ENCODE measurements around the gene APOE. TPM values are rescaled to one million over a fixed set of nuclear protein-coding genes. Genes with fewer than 3 reads are reported as not detected.
A peak's percentile ranks its signal among the peaks of the same experiment; 100 is the strongest.

The APOE gene
- total and polyA plus RNA-seq, 2 of the 13 experiments (the other 11 are each of a cell fraction or from before 2014, with no cell fraction given): 1,328 to 1,470 TPM

DNA sequence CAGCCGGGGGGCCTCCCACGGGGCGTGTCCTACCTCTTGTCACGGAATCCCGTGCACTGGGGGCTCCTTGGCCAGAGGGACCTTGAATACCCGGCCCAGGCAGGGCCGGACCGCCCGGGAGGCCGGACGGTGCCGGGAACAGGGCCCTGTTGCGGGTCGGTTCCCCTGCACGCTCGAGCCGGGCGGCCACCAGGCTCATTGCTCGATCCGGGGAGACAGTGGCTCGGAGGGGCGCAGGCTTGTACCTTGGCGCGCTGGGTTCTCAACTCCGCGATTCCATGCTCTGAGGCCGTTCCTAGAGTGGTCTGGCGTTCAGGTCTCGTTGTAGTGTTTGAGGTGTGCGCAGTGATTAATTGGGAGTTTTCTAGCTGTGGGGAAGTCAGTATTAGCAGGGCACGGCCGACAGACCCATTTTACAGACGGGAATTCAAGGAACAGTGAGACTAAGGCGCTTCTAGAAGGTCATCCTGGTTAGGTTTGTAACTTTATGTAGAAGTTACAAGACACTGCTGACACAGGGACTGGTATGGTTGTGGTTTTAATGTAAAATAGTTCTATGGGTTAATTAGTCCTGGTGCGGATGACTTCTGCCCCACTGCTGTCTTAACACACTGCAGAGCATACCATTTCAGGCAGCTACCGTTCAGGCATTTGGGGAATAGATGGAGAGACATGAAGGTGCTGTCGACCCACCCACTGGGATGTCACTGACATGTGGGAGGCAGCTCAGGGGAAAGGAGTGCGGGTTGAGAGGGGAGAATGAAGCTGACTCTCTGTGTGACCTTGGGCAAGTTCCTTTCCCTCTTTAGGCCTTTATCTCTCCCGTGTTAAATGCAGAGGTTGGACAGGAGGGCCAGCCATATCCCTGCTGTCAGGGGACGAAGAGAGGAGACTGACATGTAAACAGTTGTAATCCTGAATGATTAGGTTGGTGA is 50.2 kb downstream of the APOE start (continued):
- TF ChIP-seq MTA3 (CRISPR knock-in tag; IDR thresholded peaks at IDR 0.05) (no peak), ATRX (CRISPR knock-in tag; IDR thresholded peaks at IDR 0.05; ENCODE audit: borderline replicate concordance) (no peak), ZMAT5 (CRISPR knock-in tag; IDR thresholded peaks at IDR 0.05; ENCODE audit: borderline replicate concordance, low read depth) (no peak), ZNF20 (CRISPR knock-in tag; IDR thresholded peaks at IDR 0.05) (no peak), ZNF326 (CRISPR knock-in tag; IDR thresholded peaks at IDR 0.05; ENCODE audit: borderline replicate concordance) (no peak), SRY (CRISPR knock-in tag; IDR thresholded peaks at IDR 0.05) (no peak), RBM39 (IDR thresholded peaks at IDR 0.05; ENCODE audit: low read depth, low read length, poor library complexity, severe bottlenecking) (no peak), FOXO1 (CRISPR knock-in tag; IDR thresholded peaks at IDR 0.05) (no peak), ZNF746 (CRISPR knock-in tag; IDR thresholded peaks at IDR 0.05) (no peak), TEAD2 (CRISPR knock-in tag; IDR thresholded peaks at IDR 0.05) (no peak), ZSCAN9 (CRISPR knock-in tag; IDR thresholded peaks at IDR 0.05; ENCODE audit: borderline replicate concordance) (no peak), MEIS2 (CRISPR knock-in tag; IDR thresholded peaks at IDR 0.05) (no peak), CENPX (CRISPR knock-in tag; IDR thresholded peaks at IDR 0.05) (no peak), DZIP1 (CRISPR knock-in tag; IDR thresholded peaks at IDR 0.05) (peak; percentile 25; the same call in 1 of the 2 replicates), KMT2A (CRISPR knock-in tag; IDR thresholded peaks at IDR 0.05) (no peak; the same call in 1 of the 2 replicates), NAIF1 (CRISPR knock-in tag; IDR thresholded peaks at IDR 0.05; ENCODE audit: borderline replicate concordance) (no peak), CENPBD1 (CRISPR knock-in tag; IDR thresholded peaks at IDR 0.05; ENCODE audit: borderline replicate concordance, low read depth) (no peak), BRCA1 (CRISPR knock-in tag; IDR thresholded peaks at IDR 0.05) (no peak), ZNF780A (CRISPR knock-in tag; IDR thresholded peaks at IDR 0.05) (peak; percentile 45; the same call in 1 of the 2 replicates), ZNF101 (CRISPR knock-in tag; IDR thresholded peaks at IDR 0.05; ENCODE audit: borderline replicate concordance, low read depth) (no peak), REL (CRISPR knock-in tag; conservative IDR thresholded peaks at IDR 0.05) (no peak), GZF1 (CRISPR knock-in tag; IDR thresholded peaks at IDR 0.05) (no peak), ZFYVE20 (CRISPR knock-in tag; IDR thresholded peaks at IDR 0.05; ENCODE audit: borderline replicate concordance, low read depth) (no peak), GFI1 (CRISPR knock-in tag; IDR thresholded peaks at IDR 0.05; ENCODE audit: borderline replicate concordance) (no peak)
- TF ChIP-seq, protein P1, sequence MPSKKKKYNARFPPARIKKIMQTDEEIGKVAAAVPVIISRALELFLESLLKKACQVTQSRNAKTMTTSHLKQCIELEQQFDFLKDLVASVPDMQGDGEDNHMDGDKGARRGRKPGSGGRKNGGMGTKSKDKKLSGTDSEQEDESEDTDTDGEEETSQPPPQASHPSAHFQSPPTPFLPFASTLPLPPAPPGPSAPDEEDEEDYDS (CRISPR knock-in tag; IDR thresholded peaks at IDR 0.05): no peak

Data from HepG2 (cell line).